GM10266 (cell line): ENCODE data around the gene ZNF253.
"Not testable (repeated sequence)": the region's sequence is repeated elsewhere in the genome, so short reads cannot be mapped to it uniquely, and the experiment has no call there.

Experiments
- DNase-seq: peaks from one replicate; pipeline ENCODE4 v3.0.0; 2012; ENCODE audit errors: extremely low spot score
- TF ChIP-seq, protein P1 (sequence below): IDR thresholded peaks from 2 replicates; pipeline ENCODE4 v1.5.1; 2012; ENCODE audit warnings: mild to moderate bottlenecking, low read depth; ENCODE audit not compliant: control insufficient read depth, insufficient read depth; ENCODE audit errors: missing control alignments

The ZNF253 gene

DNA sequence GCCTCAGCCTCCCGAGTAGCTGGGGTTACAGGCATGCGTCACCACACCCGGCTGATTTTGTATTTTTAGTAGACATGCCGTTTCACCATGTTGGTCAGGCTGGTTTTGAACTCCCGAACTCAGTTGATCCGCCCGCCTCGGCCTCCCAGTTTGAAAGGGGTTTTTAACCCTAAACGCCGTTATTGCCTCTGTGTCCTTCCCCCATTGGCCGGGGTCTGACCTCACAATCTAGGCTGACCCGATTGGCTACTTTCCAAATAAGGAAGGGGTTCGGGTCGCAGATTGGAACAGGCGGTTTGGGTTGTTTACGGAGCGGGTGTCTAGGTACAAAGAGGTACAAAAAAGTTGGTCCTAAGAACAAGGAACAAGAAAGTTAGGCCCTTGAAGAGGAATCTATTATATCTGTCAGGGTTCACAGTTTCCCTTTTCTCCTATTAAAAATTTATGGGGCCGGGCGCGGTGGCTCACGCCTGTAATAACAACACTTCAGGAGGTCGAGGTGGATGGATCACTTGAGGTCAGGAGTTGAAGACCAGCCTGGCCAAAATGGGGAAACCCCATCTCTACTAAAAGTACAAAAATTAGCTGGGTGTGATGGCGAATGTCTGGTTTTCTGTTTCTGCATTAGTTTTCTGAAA, 1.0 kb downstream of the ZNF253 start:
- DNase-seq, result peak; percentile 50
- TF ChIP-seq, protein P1, sequence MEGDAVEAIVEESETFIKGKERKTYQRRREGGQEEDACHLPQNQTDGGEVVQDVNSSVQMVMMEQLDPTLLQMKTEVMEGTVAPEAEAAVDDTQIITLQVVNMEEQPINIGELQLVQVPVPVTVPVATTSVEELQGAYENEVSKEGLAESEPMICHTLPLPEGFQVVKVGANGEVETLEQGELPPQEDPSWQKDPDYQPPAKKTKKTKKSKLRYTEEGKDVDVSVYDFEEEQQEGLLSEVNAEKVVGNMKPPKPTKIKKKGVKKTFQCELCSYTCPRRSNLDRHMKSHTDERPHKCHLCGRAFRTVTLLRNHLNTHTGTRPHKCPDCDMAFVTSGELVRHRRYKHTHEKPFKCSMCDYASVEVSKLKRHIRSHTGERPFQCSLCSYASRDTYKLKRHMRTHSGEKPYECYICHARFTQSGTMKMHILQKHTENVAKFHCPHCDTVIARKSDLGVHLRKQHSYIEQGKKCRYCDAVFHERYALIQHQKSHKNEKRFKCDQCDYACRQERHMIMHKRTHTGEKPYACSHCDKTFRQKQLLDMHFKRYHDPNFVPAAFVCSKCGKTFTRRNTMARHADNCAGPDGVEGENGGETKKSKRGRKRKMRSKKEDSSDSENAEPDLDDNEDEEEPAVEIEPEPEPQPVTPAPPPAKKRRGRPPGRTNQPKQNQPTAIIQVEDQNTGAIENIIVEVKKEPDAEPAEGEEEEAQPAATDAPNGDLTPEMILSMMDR, result no peak

DNA sequence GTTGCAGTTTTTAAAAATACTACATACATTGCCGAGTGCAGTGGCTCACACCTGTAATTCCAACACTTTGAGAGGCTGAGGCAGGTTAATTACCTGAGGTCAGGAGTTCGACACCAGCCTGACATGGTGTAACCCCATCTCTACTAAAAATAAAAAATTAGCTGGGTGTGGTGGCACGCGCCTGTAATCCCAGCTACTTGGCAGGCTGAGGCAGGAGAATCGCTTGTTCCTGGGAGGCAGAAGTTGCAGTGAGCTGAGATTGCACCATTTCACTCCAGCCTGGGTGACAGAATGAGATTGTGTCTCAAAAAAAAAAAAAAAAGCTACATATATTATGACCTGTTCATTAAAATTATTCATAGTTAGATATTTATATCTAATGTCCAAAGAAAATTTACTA, 4.4 kb downstream of the ZNF253 start:
- DNase-seq, result not testable (repeated sequence)

DNA sequence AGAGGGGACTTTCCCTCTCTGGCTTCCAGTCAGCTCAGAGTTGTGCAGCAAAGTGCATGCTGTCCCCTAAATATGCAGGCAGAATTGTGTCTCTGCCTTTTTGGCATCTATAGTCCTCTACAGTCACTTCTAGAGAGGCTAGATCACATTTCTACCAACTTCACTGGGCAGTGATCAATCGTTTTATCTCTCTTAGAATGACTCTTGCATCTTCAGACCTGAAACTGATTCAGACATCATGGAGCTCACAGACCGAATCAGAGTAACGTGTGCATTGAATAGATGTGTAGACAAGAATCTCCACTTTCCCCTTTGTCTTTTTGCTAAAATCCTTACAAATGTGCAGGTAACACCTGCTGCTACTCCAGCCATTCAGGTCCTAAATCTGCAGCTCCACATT, 6.2 kb downstream of the ZNF253 start:
- TF ChIP-seq, protein P1, result no peak
- no peak for DNase-seq

DNA sequence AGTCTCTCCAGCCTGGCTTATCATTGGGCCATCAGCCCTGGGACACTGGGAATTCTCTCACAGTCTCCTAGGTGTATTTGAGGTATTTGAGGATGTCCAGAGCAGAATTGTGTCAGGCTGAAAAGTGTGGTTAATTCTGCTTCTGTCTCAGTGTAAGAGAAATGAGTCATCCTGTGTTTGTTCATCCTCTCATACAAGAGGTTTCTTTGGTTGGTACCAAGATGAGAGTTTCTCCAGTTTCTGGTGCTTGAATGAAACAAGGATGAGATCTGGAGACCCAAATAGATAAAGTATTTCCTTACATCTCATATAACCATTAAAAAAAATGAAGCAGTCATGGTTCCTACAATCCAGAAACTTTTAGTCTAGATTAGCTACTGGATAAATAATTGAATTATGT, 7.7 kb downstream of the ZNF253 start:
- no peak for DNase-seq
- TF ChIP-seq, protein P1, result no peak

DNA sequence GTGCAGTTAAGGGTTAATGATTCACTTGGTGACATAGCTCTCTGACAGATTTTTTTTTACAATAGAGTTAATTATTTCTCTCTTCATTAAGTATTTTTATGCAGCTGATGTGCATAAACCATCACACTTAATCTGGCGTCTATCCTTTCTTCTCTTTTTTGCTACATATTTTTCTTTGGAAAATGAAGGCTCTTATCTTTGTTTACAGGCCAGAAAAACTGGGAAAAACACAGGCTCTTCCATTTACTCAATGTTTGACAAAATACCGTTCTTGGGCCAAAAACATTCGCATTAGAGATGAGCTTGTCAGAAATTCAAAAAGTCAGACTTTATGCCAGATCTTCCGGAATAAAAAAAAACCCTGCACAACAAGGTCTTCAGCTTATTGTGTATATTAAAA, 12.0 kb downstream of the ZNF253 start:
- TF ChIP-seq, protein P1, result no peak
- DNase-seq, result no peak

DNA sequence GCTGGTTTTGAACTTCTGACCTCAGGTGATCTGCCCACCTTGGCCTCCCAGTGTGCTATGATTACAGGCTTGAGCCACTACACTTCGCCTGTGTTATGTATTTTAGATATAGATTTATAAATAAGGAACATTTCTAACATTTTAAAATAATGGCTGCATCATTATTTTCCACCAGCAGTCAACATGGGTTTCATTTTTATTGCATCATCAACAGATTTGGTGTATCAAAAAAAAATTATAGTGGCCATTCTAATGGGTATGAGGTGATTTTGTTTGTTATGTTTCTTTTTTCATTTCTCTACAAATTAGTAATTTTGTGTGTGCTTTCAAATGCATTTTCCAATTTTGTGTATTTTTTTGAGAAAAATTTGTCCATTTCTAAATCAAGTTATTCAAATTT, 18.9 kb downstream of the ZNF253 start:
- TF ChIP-seq, protein P1, result no peak
- no peak for DNase-seq

DNA sequence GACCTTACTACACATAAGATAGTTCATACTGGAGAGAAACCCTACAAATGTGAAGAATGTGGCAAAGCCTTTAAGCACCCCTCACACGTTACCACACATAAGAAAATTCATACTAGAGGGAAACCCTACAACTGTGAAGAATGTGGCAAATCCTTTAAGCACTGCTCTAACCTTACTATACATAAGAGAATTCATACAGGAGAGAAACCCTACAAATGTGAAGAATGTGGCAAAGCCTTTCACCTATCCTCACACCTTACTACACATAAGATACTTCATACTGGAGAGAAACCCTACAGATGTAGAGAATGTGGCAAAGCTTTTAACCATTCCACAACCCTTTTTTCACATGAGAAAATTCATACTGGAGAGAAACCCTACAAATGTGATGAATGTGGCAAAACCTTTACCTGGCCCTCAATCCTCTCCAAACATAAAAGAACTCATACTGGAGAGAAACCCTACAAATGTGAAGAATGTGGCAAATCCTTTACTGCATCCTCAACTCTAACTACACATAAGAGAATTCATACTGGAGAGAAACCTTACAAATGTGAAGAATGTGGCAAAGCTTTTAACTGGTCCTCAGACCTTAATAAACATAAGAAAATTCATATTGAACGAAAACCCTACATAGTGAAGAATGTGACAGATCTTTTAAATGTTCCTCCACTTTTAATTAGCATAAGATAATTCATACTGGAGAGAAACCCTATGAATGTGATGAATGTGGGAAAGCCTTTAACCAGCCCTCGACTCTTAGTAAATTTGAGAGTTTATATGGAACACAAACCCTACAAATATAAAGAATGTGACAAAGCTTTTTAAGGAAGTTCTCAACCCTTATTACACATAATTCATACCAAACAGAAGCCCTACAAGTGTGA, 26.6 kb downstream of the ZNF253 start:
- not testable (repeated sequence) for DNase-seq

DNA sequence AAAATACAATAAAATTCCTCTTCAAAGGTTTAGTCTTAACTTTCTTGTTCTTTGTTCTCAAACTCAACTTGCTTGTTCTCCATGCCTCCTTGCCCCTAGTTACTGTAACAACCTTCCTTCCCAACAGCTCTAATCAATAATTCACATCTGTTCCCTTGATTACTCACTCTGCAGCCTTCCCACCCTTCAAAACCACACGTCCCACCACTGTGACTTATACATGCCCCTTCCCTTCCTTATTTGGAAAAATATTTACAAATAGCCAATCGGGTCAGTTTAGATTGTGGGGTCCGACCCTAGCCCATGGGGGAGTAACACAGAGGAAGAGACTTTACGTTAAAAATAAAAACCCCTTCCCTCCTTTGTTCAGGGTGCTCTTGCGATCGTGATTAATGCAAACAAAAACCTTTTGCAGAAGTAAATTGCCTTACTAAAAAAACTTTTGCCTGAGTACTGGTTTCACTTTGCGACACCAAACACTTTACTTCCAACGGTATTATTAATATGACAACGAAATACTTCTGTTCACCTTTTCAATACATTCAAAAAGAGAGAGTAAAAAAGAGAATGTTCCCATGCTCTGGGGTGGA, 34.6 kb downstream of the ZNF253 start:
- TF ChIP-seq, protein P1, result no peak
- peak; percentile 3 for DNase-seq
